ENCODE measurements around the gene IPO9.

Gene IPO9

DNA sequence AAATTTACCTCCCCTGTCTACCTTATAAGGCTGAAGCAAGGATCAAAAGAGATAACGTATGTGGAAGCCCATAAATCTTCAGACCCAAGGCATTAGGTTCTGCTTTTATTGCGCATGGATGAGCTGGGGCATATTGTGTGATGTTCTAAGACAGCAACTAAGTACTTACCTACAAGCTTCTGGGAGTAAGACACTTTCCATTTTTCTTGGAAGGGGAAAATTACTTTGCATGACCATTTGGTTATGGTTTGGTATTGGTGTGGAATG, 96.3 kb downstream of the IPO9 start:
- Mint-ChIP-seq H3K4me3 (no peak overlapping the region), H3K36me3 (no peaks in the 10 kb centered on the region), H3K9me3 (no peaks in the 10 kb centered on the region), H3K4me1 (no peaks in the 10 kb centered on the region), H3K27ac (no peak overlapping the region), H3K27me3 (peaks cover 27% of the 10 kb centered on the region)
- CTCF ChIA-PET = no interaction called here
- no peak for DNase-seq

DNA sequence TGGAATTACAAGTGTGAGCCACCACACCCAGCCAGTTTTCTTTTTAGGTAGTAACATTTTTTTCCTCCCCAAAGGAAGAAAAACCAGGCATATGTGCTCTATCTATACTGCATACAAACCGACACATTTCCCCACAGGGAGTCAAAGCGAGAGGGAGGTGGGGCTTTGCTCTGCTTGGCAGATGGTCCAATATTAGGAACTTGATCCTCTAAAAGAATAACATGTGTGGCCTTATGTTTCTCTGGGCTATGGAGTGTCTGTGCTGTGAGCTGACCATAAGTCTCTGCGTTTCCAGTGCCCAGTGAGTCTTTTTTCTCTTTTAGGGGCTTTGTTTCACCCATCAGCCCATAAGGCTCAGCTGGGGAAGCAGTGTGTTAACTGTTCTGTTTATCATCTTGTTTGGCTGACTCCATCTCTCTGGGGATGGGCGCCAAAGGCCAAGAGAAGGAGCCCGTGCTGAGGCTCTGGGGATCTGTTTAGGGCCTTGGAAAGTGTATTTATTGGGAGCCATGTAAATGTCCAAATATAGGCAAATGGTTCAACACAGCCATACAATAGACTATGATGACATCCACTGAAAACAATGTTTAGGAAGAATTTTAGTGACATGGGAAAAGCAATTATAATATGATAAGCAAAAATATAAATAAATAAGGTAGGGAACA, 97.2 kb downstream of the IPO9 start:
- H3K27ac Mint-ChIP-seq = no peak overlapping the region
- H3K27me3 Mint-ChIP-seq = peaks cover 27% of the 10 kb centered on the region
- H3K4me1 Mint-ChIP-seq = no peaks in the 10 kb centered on the region
- H3K4me3 Mint-ChIP-seq = no peak overlapping the region
- H3K9me3 Mint-ChIP-seq = no peaks in the 10 kb centered on the region
- CTCF ChIA-PET = no interaction called here
- no peaks in the 10 kb centered on the region for H3K36me3 Mint-ChIP-seq
- DNase-seq = no peak

DNA sequence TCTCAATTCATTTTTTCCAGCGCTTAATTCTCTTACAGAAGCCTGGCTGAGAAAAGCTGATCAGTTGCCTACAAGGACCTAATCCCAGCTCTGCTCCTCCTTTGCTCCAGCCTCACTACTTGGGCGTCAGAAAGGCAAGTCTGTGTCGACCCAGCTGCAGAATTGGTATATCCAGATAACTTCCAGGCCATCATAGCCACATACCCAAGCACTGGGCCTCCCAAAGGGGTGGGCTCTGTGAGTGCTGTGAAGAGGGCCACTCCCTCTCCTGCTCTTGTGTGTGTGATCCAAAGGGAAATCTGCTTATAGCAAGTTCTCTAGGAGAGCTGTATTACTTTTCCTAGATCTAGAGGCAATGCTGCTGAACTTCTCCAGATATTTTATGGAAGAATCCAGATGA, 99.3 kb downstream of the IPO9 start:
- DNase-seq = no peak
- Mint-ChIP-seq H3K4me1 (no peaks in the 10 kb centered on the region), H3K9me3 (no peaks in the 10 kb centered on the region), H3K27ac (no peak overlapping the region), H3K4me3 (no peak overlapping the region), H3K27me3 (peaks cover 27% of the 10 kb centered on the region), H3K36me3 (no peaks in the 10 kb centered on the region)
- CTCF ChIA-PET = interaction anchor here (0.9 to 1.1 kb wide), 2 partner anchors 32 to 46 kb away, joined by 3 to 5 read pairs; no protein-coding TSS in a partner anchor

DNA sequence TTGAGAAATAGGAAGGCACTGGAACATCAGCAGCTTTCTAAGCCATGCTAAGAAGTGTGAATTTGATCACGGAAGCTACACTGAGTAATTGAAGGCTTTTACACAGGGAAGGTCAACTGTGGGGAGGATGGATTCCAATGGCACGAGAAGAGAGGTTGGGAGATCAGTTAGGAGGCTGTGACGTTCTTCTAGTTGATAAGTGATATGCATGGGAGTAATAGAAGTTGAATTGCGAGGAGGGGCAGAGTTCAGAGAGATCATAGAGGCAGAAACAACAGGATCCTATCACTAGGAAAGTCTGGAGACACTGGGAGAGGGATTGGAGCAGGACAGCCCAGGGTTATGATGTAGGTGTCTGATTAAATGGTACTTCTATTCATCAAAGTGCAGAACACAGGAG, 101.2 kb downstream of the IPO9 start:
- Mint-ChIP-seq H3K27me3 (peaks cover 25% of the 10 kb centered on the region), H3K4me3 (no peak overlapping the region), H3K9me3 (no peaks in the 10 kb centered on the region), H3K36me3 (no peaks in the 10 kb centered on the region), H3K27ac (no peak overlapping the region), H3K4me1 (no peaks in the 10 kb centered on the region)
- CTCF ChIA-PET = no interaction called here
- no peak for DNase-seq

DNA sequence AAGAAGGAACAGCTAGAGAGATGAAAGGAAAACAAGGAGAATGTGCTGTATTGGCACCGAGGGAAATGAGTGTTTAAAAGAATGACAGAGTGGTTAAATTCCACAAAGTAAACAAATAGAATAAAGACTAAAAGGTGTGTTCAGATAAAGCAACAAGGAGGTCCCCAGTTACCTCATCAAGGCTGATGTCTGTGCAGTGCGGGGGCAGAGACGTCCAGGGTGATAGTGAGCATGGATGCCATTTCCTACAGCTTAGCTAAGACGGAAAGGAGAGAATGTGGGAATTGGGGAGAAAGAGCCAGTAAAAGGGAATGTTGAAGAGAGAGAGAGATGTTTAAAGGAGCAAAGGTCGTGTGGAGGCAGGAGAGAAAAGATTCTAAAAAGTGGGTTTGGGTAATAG, 101.8 kb downstream of the IPO9 start:
- DNase-seq = no peak
- Mint-ChIP-seq H3K9me3 (no peaks in the 10 kb centered on the region), H3K27ac (no peak overlapping the region), H3K36me3 (no peaks in the 10 kb centered on the region), H3K4me1 (no peaks in the 10 kb centered on the region), H3K4me3 (no peak overlapping the region), H3K27me3 (peaks cover 22% of the 10 kb centered on the region)
- CTCF ChIA-PET = no interaction called here

Data from activated naive CD4-positive, alpha-beta T cell treated with anti-CD3 and anti-CD28 coated beads, Interleukin-2, amount 10 ng/mL, durations not matched to agents 7 days and 5 days (primary cell).